Retinal pigment epithelial cell (primary cell): Measurements from ENCODE around the gene DOK5.

Source experiments
- DNase-seq: peaks from one replicate; pipeline ENCODE4 v3.0.0-alpha.2; 2010; ENCODE audit warnings: low read depth
- H3K4me3 ChIP-seq: 2 replicates; pipeline ENCODE4 v1.5.1; 2011; ENCODE audit warnings: mild to moderate bottlenecking, low read length, control low read depth, moderate library complexity
- TF ChIP-seq, protein P1 (sequence below): conservative IDR thresholded peaks from 2 replicates; pipeline ENCODE4 v1.5.1; 2011; ENCODE audit warnings: low read depth, low read length, control low read depth, inconsistent platforms

Gene DOK5

DNA sequence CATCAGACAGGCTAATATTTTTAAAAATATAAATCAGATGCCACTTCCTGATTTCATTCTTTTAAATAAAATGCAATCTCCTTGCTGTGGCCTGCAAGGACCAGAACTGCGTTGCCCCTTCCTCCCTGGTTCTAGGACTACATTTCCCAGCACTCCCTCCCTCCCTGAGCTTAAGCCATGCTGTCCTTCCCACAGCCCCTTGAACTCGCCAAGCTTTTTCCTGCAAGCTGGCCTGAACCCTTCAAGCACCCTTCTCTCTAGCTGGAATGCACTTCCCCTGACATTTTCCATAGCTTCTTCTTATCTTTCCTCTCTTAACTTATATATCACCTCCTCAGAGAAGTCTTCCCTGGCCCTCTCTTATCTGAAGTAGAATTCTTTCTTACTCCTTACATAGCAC, 6.1 kb upstream of the DOK5 start:
- TF ChIP-seq, protein P1, sequence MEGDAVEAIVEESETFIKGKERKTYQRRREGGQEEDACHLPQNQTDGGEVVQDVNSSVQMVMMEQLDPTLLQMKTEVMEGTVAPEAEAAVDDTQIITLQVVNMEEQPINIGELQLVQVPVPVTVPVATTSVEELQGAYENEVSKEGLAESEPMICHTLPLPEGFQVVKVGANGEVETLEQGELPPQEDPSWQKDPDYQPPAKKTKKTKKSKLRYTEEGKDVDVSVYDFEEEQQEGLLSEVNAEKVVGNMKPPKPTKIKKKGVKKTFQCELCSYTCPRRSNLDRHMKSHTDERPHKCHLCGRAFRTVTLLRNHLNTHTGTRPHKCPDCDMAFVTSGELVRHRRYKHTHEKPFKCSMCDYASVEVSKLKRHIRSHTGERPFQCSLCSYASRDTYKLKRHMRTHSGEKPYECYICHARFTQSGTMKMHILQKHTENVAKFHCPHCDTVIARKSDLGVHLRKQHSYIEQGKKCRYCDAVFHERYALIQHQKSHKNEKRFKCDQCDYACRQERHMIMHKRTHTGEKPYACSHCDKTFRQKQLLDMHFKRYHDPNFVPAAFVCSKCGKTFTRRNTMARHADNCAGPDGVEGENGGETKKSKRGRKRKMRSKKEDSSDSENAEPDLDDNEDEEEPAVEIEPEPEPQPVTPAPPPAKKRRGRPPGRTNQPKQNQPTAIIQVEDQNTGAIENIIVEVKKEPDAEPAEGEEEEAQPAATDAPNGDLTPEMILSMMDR = no peak
- no peak for DNase-seq
- H3K4me3 ChIP-seq = no peak overlapping the region

DNA sequence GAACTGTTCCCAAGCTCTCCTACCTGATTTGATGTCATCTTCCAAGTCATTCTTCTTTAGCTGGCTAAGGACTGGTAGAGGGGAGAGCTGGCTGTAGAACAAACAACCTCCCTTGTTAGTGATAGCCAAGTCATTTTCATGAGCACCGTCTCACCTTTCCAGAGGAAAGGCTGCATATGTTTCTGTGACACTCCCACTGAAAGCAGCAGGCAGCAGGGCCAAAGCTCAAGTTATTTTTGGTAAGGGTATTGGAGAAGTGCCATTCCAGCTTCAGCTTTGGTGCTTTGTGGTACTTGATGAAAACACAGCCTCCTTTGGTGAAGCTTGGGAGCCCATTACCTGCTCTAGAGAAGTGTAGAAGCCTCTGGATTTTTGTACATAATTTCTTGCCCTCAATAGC, 5.4 kb upstream of the DOK5 start:
- no peak for DNase-seq
- TF ChIP-seq, protein P1 = no peak
- no peak overlapping the region for H3K4me3 ChIP-seq

DNA sequence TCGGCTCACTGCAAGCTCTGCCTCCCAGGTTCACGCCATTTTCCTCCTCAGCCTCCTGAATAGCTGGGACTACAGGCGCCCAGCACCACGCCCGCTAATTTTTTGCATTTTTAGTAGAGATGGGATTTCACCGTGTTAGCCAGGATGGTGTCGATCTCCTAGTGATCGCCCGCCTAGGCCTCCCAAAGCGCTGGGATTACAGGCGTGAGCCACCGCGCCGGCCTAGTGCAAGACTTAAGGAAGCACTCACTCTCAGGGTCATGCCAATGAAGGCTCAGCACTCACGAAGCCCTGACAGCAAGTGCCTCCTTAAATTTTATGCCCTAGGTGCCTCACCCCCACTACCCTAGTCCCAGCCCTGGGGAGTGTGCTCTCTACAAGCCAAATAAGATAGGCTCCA, 4.7 kb upstream of the DOK5 start:
- no peak for DNase-seq
- TF ChIP-seq, protein P1 = no peak
- H3K4me3 ChIP-seq = no peak overlapping the region

DNA sequence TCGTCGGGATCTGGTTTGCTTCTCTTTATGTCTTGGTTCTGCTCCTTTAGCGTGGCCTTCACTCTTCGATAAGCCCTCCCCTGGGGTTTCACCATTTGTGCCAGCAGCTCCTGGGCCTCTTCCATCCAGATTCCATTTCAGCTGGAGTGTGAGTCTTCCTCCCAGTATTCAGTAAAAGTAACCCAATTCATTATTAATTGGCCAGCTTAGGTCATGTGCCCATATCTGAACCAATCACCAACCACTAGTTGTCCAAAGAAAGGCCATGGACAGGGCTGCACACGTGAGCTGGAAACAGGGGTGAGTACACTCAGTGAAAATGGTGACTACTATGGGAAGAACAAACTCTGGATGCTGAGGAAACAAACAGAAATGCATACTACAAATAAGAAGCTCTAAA, 2.8 kb upstream of the DOK5 start:
- DNase-seq = no peak
- no peak overlapping the region for H3K4me3 ChIP-seq
- TF ChIP-seq, protein P1 = no peak

DNA sequence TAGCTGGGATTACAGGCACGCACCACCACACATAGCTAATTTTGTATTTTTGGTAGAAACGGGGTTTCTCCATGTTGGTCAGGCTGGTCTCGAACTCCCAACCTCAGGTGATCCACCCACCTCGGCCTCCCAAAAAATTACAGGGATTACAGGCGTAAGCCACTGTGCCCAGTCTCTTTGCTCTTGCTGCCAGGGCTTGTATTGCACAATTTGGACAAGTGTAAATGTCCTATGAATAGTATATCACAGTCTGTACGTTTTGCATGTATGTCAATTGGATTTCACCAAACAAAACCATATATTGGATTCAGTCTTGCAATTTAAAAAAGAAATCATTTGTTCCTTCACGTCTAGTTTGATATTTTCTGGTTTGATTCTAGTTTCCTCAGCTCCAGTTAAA, 2.1 kb upstream of the DOK5 start:
- no peak for DNase-seq
- TF ChIP-seq, protein P1 = no peak
- no peak overlapping the region for H3K4me3 ChIP-seq

DNA sequence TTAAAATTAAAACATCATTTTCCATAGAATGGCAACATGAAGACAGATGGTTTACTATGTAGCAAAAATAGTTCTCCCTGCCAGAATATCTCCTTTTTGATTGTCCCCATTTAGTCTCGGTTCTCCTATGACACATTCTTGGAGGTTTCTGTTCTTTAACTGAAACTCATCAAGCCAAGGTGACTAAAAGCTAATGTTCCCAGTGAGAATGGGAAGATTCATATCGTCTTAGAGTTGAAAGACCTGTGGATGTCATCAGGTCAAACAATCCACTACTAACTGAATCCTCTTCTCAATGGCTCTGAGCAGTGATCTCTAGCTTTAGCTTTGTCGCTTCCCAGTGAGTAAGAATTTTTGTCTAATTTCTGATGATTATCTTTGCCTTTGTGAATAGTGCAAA, 1.3 kb upstream of the DOK5 start:
- TF ChIP-seq, protein P1 = no peak
- no peak for DNase-seq
- H3K4me3 ChIP-seq = no peak overlapping the region

DNA sequence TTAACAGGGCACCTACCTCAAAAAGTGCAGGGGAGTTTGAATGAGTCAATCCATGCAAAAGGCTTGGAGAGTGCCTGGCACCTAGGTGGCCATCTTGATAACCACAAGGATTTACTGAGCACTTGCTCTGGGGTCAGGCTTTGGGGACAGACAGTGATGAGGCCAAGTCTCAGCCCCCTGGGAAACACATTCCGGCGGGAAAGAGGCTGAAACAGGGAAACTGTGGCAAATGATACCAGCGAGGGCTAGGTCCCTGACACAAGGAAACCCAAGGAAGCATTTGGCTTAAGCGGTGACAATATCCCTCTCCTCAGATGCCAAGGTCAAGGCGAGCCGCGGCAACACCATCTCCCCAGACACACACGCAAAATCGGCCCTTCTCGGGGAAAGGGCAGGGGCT, 527 bp upstream of the DOK5 start:
- TF ChIP-seq, protein P1 = no peak
- DNase-seq = no peak
- peak overlapping the region; percentile 81 for H3K4me3 ChIP-seq
